H9 (cell line): ENCODE data around the gene NACC2. TPM values are rescaled to one million over a fixed set of nuclear protein-coding genes. Genes with fewer than 3 reads are reported as not detected.

ENCODE experiments used
- DNase-seq: peaks from one replicate; pipeline ENCODE4 v3.0.0-alpha.2; 2017
- H2AFZ ChIP-seq: one replicate; pipeline ENCODE4 v1.6.1; 2013; ENCODE audit warnings: mild to moderate bottlenecking, low read length, control low read depth, moderate library complexity
- H2AK5ac ChIP-seq: 2 replicates; pipeline ENCODE4 v1.6.1; 2013; ENCODE audit warnings: low read length, control low read depth, mixed read lengths; ENCODE audit not compliant: insufficient read length
- H2BK120ac ChIP-seq: one replicate; pipeline ENCODE4 v1.6.1; 2013; ENCODE audit warnings: low read depth, mild to moderate bottlenecking, low read length, control low read depth, inconsistent platforms; ENCODE audit not compliant: poor library complexity, severe bottlenecking
- H2BK12ac ChIP-seq: 2 replicates; pipeline ENCODE4 v1.6.1; 2013; ENCODE audit warnings: low read length, control low read depth, mixed read lengths, low read depth; ENCODE audit not compliant: insufficient read length
- H2BK15ac ChIP-seq: 2 replicates; pipeline ENCODE4 v1.6.1; 2013; ENCODE audit warnings: low read depth, low read length, control low read depth
- H2BK20ac ChIP-seq: one replicate; pipeline ENCODE4 v1.6.1; 2013; ENCODE audit warnings: low read depth, mild to moderate bottlenecking, low read length, control low read depth, inconsistent platforms; ENCODE audit not compliant: poor library complexity, severe bottlenecking
- H2BK5ac ChIP-seq: 2 replicates; pipeline ENCODE4 v1.6.1; 2013; ENCODE audit warnings: low read length, control low read depth, mixed read lengths; ENCODE audit not compliant: insufficient read length
- H3K14ac ChIP-seq: 2 replicates; pipeline ENCODE4 v1.6.1; 2013; ENCODE audit warnings: low read length, control low read depth; ENCODE audit not compliant: insufficient read depth
- H3K18ac ChIP-seq: 2 replicates; pipeline ENCODE4 v1.6.1; 2013; ENCODE audit warnings: low read depth, mild to moderate bottlenecking, mixed read lengths, low read length, control low read depth; ENCODE audit not compliant: insufficient read length
- H3K23ac ChIP-seq: 2 replicates; pipeline ENCODE4 v1.6.1; 2013; ENCODE audit warnings: low read length, control low read depth, mixed read lengths, low read depth; ENCODE audit not compliant: insufficient read length
- H3K23me2 ChIP-seq: 2 replicates; pipeline ENCODE4 v1.6.1; 2013; ENCODE audit warnings: low read depth, mild to moderate bottlenecking, mixed read lengths, low read length, control low read depth; ENCODE audit not compliant: insufficient read length, poor library complexity, severe bottlenecking
- H3K27ac ChIP-seq: 2 replicates; pipeline ENCODE4 v1.5.1; 2013; ENCODE audit warnings: low read length, control low read depth, mixed read lengths, low read depth; ENCODE audit not compliant: insufficient read length
- H3K27me3 ChIP-seq: 2 replicates; pipeline ENCODE4 v1.6.1; 2013; ENCODE audit warnings: low read length, control low read depth, inconsistent platforms; ENCODE audit not compliant: insufficient read depth
- H3K4ac ChIP-seq: 2 replicates; pipeline ENCODE4 v1.6.1; 2013; ENCODE audit warnings: low read depth, mild to moderate bottlenecking, control low read depth, inconsistent platforms, low read length, moderate library complexity
- H3K4me1 ChIP-seq: 2 replicates; pipeline ENCODE4 v1.6.1; 2013; ENCODE audit warnings: low read length, control low read depth, inconsistent platforms; ENCODE audit not compliant: insufficient read depth
- H3K4me2 ChIP-seq: 2 replicates; pipeline ENCODE4 v1.6.1; 2013; ENCODE audit warnings: low read length, control low read depth, mixed read lengths; ENCODE audit not compliant: insufficient read length, insufficient read depth
- H3K56ac ChIP-seq: 2 replicates; pipeline ENCODE4 v1.6.1; 2013; ENCODE audit warnings: low read depth, mild to moderate bottlenecking, mixed read lengths, low read length, control low read depth; ENCODE audit not compliant: insufficient read length
- H3K79me1 ChIP-seq: 2 replicates; pipeline ENCODE4 v1.6.1; 2013; ENCODE audit warnings: low read depth, mild to moderate bottlenecking, moderate library complexity, low read length, control low read depth, inconsistent platforms; ENCODE audit not compliant: insufficient read depth, poor library complexity, severe bottlenecking
- H3K79me2 ChIP-seq: 2 replicates; pipeline ENCODE4 v1.6.1; 2013; ENCODE audit warnings: low read length, control low read depth, inconsistent platforms; ENCODE audit not compliant: insufficient read depth
- H3K9ac ChIP-seq: 2 replicates; pipeline ENCODE4 v1.6.1; 2013; ENCODE audit warnings: low read length, control low read depth, mixed read lengths; ENCODE audit not compliant: insufficient read length; ENCODE audit errors: extremely low read depth
- H3K9me3 ChIP-seq: one replicate; pipeline ENCODE4 v1.6.1; 2013; ENCODE audit warnings: low read depth, low read length, inconsistent platforms; ENCODE audit not compliant: control insufficient read depth
- H3T11ph ChIP-seq: one replicate; pipeline ENCODE4 v1.6.1; 2013; ENCODE audit warnings: mild to moderate bottlenecking, low read length, control low read depth, inconsistent platforms
- H4K20me1 ChIP-seq: one replicate; pipeline ENCODE4 v1.6.1; 2013; ENCODE audit not compliant: control insufficient read depth, insufficient read length, insufficient read depth
- H4K5ac ChIP-seq: 2 replicates; pipeline ENCODE4 v1.6.1; 2013; ENCODE audit warnings: low read depth, mild to moderate bottlenecking, mixed read lengths, low read length, control low read depth; ENCODE audit not compliant: insufficient read length
- H4K8ac ChIP-seq: replicated peaks from 2 replicates; pipeline ENCODE4 v1.6.1; 2013; ENCODE audit warnings: low read length, control low read depth, mixed read lengths, low read depth; ENCODE audit not compliant: insufficient read length
- H4K91ac ChIP-seq: 2 replicates; pipeline ENCODE4 v1.6.1; 2013; ENCODE audit warnings: low read depth, mild to moderate bottlenecking, moderate library complexity, mixed read lengths, low read length, control low read depth; ENCODE audit not compliant: insufficient read length
- H3K27ac Mint-ChIP-seq, 3 experiments: 2 replicates in 2 of 3; 3 replicates in 1 of 3; pipeline ENCODE4 v1.8.0; 2020 to 2021; ENCODE audit warnings: mixed read lengths in 3 of 3, mild to moderate bottlenecking in 1 of 3, moderate library complexity in 1 of 3
- H3K27me3 Mint-ChIP-seq: 2 replicates; pipeline ENCODE4 v1.8.0; 2021; ENCODE audit warnings: low read depth, mild to moderate bottlenecking, moderate library complexity, mixed read lengths
- H3K36me3 Mint-ChIP-seq, 3 experiments: 2 replicates in 2 of 3; 3 replicates in 1 of 3; pipeline ENCODE4 v1.8.0; 2020 to 2021; ENCODE audit warnings: low read depth in 3 of 3, mixed read lengths in 3 of 3; ENCODE audit not compliant: insufficient read depth in 1 of 3
- H3K4me1 Mint-ChIP-seq, 2 experiments: 2 replicates each; pipeline ENCODE4 v1.8.0; 2020; ENCODE audit warnings: mixed read lengths in 2 of 2
- H3K4me3 Mint-ChIP-seq, 2 experiments: 2 replicates in 1 of 2; 3 replicates in 1 of 2; pipeline ENCODE4 v1.8.0; 2020 to 2021; ENCODE audit warnings: mild to moderate bottlenecking in 2 of 2, mixed read lengths in 2 of 2, moderate library complexity in 1 of 2
- H3K9me3 Mint-ChIP-seq, 2 experiments: 2 replicates in 1 of 2; 3 replicates in 1 of 2; pipeline ENCODE4 v1.8.0; 2020; ENCODE audit warnings: mild to moderate bottlenecking in 2 of 2, mixed read lengths in 2 of 2, moderate library complexity in 1 of 2
- WGBS: extraction: QIAGEN DNeasy Blood & Tissue Kit; methylation state at CpG from one replicate; pipeline ENCODE4 v1.1.7; 2013; ENCODE audit warnings: missing lambda C conversion rate, low lambda C conversion rate, mixed read lengths; ENCODE audit not compliant: insufficient read length; ENCODE audit errors: extremely low coverage; 5-methylcytosine and 5-hydroxymethylcytosine counted together
- total RNA-seq: library from RNA; stranded (reverse); gene quantifications from 2 replicates; pipeline ENCODE4 v1.2.1, GENCODE V29; 2021
- TF ChIP-seq, protein P1 (sequence below): fragments of 200-600 bp; sonication (generic); conservative IDR thresholded peaks from 3 replicates; pipeline ENCODE4 v1.8.0; 2021; ENCODE audit warnings: antibody characterized with exemption, mild to moderate bottlenecking

Gene NACC2
- total RNA-seq, 1 experiment from 2014 or later: 11.5 TPM

DNA sequence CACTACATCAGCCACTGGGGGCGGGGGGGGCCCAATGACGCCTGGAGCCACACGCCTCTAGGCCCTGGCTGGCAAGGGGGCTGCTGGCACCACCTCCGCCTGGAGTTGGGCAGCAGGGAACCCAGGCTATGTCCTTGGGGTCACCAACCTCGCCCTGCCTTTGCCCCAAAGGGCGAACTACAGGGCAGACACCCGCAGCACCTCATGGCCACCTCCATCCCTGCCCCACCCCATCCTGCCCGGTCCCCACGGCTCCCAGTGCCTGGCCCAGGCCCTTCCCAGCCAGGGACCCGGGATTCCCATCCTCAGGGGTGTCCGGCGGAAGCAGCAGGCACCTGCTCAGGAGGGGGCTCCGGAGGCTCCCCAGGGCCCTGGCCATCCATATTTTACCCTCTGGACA is 37.0 kb downstream of the NACC2 start:
- Mint-ChIP-seq H3K27me3 (no peaks in the 10 kb centered on the region), H3K27ac (peak overlapping the region in 1 of 3 experiments; percentile 84; a peak in 1 of 7 replicates), H3K4me3 (no peak overlapping the region; a peak in 1 of 5 replicates), H3K9me3 (no peaks in the 10 kb centered on the region), H3K36me3 (no peaks in the 10 kb centered on the region; a peak in 1 of 7 replicates), H3K4me1 (peaks cover 26 to 34% of the 10 kb centered on the region in 2 experiments)
- Histone ChIP-seq H2AK5ac (no peak overlapping the region), H3K27ac (no peak overlapping the region), H3K9ac (no peak overlapping the region), H3K4ac (no peak overlapping the region), H4K5ac (no peak overlapping the region), H3K27me3 (no peaks in the 10 kb centered on the region), H3K23ac (no peak overlapping the region), H3K4me2 (no peak overlapping the region), H3K9me3 (no peaks in the 10 kb centered on the region), H3K23me2 (no peaks in the 10 kb centered on the region), H3K18ac (no peak overlapping the region), H4K91ac (no peak overlapping the region), H2BK20ac (no peak overlapping the region), H2BK12ac (no peak overlapping the region), H3K56ac (no peak overlapping the region), H4K20me1 (no peaks in the 10 kb centered on the region), H3K4me1 (no peaks in the 10 kb centered on the region), H2BK15ac (no peak overlapping the region), H3T11ph (no peak overlapping the region), H2BK5ac (no peak overlapping the region), H3K14ac (no peak overlapping the region), H2BK120ac (no peak overlapping the region), H3K79me2 (no peaks in the 10 kb centered on the region), H2AFZ (no peak overlapping the region), H4K8ac (no peak overlapping the region), H3K79me1 (no peaks in the 10 kb centered on the region)
- TF ChIP-seq, protein P1, sequence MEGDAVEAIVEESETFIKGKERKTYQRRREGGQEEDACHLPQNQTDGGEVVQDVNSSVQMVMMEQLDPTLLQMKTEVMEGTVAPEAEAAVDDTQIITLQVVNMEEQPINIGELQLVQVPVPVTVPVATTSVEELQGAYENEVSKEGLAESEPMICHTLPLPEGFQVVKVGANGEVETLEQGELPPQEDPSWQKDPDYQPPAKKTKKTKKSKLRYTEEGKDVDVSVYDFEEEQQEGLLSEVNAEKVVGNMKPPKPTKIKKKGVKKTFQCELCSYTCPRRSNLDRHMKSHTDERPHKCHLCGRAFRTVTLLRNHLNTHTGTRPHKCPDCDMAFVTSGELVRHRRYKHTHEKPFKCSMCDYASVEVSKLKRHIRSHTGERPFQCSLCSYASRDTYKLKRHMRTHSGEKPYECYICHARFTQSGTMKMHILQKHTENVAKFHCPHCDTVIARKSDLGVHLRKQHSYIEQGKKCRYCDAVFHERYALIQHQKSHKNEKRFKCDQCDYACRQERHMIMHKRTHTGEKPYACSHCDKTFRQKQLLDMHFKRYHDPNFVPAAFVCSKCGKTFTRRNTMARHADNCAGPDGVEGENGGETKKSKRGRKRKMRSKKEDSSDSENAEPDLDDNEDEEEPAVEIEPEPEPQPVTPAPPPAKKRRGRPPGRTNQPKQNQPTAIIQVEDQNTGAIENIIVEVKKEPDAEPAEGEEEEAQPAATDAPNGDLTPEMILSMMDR: no peak
- DNase-seq: no peak
- WGBS: no CpG with 5 or more reads among the region's 13 CpGs
